Kidney (tissue), 14 donors: ENCODE data around the gene ZNF200. TPM values are rescaled to one million over a fixed set of nuclear protein-coding genes. Genes with fewer than 3 reads are reported as not detected.

ENCODE experiments used
- DNase-seq, 5 donors: peaks; one replicate each; pipeline ENCODE4 v3.0.0-alpha.2; 2013 to 2020
- FAIRE-seq: peaks from 2 replicates; lab custom pipeline; 2012; peaks lifted over from hg19 to GRCh38; lab: Jason Lieb, UNC
- H3K27ac ChIP-seq, 2 donors: one replicate each; pipeline ENCODE4 v1.7.0; 2013; ENCODE audit warnings: low read depth in 2 of 2, low read length in 2 of 2, inconsistent platforms in 1 of 2
- H3K27me3 ChIP-seq: one replicate; pipeline ENCODE4 v1.7.1; 2013; ENCODE audit warnings: low read length, inconsistent platforms; ENCODE audit not compliant: control insufficient read depth, insufficient read depth
- H3K36me3 ChIP-seq, 3 donors: one replicate each; pipeline versions ENCODE4 v1.7.0 to v1.7.1; 2013; ENCODE audit warnings: low read length in 3 of 3, control low read depth in 1 of 3, inconsistent platforms in 1 of 3; ENCODE audit not compliant: insufficient read depth in 3 of 3, control insufficient read depth in 2 of 3
- H3K4me1 ChIP-seq, 3 donors: one replicate each; pipeline versions ENCODE4 v1.7.0 to v1.7.1; 2013; ENCODE audit warnings: low read length in 3 of 3, inconsistent platforms in 1 of 3, low read depth in 1 of 3; ENCODE audit not compliant: control insufficient read depth in 2 of 3, insufficient read depth in 2 of 3
- H3K4me3 ChIP-seq, 3 donors: one replicate each; pipeline versions ENCODE4 v1.7.0 to v1.8.1; 2013; ENCODE audit warnings: low read length in 3 of 3, control low read depth in 1 of 3, inconsistent platforms in 1 of 3
- H3K9ac ChIP-seq, 3 donors: one replicate each; pipeline versions ENCODE4 v1.7.0 to v1.7.1; 2013; ENCODE audit warnings: low read length in 3 of 3, control low read depth in 1 of 3, inconsistent platforms in 1 of 3
- H3K9me3 ChIP-seq, 3 donors: one replicate each; pipeline versions ENCODE4 v1.7.0 to v1.7.1; 2013; ENCODE audit warnings: low read length in 3 of 3, control low read depth in 1 of 3, inconsistent platforms in 1 of 3; ENCODE audit not compliant: control insufficient read depth in 2 of 3, insufficient read depth in 1 of 3
- CTCF ChIP-seq: IDR thresholded peaks from 3 replicates; pipeline ENCODE4 v1.5.1; 2012; ENCODE audit warnings: mild to moderate bottlenecking, moderate library complexity, borderline replicate concordance; ENCODE audit not compliant: insufficient read depth; ENCODE audit errors: extremely low read depth
- intact Hi-C: fragments of 100-400 bp; cut with DNase I; formaldehyde crosslinking; loops from one replicate; pipeline ENCODE4 v1.11.1; 2022
- polyA plus RNA-seq: library from polyadenylated mRNA; stranded (reverse); fragments of 350-450 nt; fragmentation: Illumina TruSeq; extraction: RNeasy Lipid Tissue Mini Kit (QIAGEN cat#74804); gene quantifications from one replicate; pipeline ENCODE4 v1.2.3, GENCODE V29; 2014; ENCODE audit warnings: low read depth, low replicate concordance; ENCODE audit not compliant: insufficient read depth
- total RNA-seq: library from RNA; stranded (reverse); fragmentation: NEBNext Ultra II Directional; extraction: Animal tissue kit (Norgen Biotek cat#: 25700); gene quantifications from one replicate; pipeline ENCODE4 v1.2.1, GENCODE V29; 2021
- donor health status: control.
- donor health status: control.
- donor health status: control.
- donor health status: control.
- donor health status: control.
- donor health status: DM: yes; HTN: yes; CAD: no.
- donor health status: Normal renal cell carcinoma (clear cell type).

Gene ZNF200
- total and polyA plus RNA-seq, 2 donors from 2014 or later = 3.3 to 9.6 TPM

- Histone ChIP-seq H3K36me3 (no peaks in the 10 kb centered on the region), H3K27me3 (no peaks in the 10 kb centered on the region), H3K4me1 (peaks cover 0 to 4% (median 0%) of the 10 kb centered on the region in 3 donors), H3K9me3 (no peaks in the 10 kb centered on the region), H3K27ac (no peak overlapping the region), H3K4me3 (no peak overlapping the region), H3K9ac (no peak overlapping the region)
- DNase-seq (no peak), FAIRE-seq (no peak)
- intact Hi-C loops = no loop called here
- no peak for TF ChIP-seq CTCF
These were observed 33.3 kb upstream of the ZNF200 start for GRCh38 chr16:3268294-3268693.

DNA sequence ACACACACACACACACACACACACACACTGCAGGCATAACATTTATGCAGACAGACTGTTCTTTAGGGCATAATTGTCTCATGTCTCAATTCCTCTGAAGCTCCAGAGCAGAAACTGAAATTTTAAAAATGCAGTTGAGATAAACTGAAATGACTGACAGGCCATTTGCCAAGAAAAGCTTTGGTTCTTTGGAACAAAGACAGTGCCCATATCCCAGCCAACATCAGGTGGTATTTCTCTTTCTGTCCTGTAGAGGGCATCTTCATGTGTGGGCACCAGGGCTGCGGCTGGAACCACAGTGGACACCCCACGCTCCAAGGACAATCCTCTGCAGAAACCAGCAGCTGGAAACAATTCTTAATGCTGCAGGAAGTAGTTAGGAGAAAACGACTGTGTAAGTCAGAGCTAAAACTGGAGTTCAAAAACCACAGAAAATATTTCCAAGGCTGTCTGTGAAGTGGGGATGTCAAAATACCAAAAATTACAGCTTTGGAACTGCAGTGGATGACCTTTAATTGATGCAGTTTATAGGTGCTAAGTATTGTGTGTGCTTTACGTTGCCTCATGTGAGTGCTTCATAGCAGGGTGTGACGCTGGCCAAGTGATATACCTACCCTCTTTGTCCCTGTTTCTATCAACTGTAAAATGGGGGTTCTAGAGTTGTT is 32.0 kb upstream of the ZNF200 start:
- Histone ChIP-seq H3K9ac (no peak overlapping the region), H3K4me3 (no peak overlapping the region), H3K9me3 (no peaks in the 10 kb centered on the region), H3K27me3 (no peaks in the 10 kb centered on the region), H3K4me1 (peaks cover 0 to 4% (median 0%) of the 10 kb centered on the region in 3 donors), H3K27ac (no peak overlapping the region), H3K36me3 (no peaks in the 10 kb centered on the region)
- FAIRE-seq = no peak
- peak in 3 of 5 donors; percentile 17 to 53 (median 19) for DNase-seq
- TF ChIP-seq CTCF = peak; percentile 44
- intact Hi-C loops = no loop called here

- H3K4me1 ChIP-seq = peaks cover 0 to 4% (median 0%) of the 10 kb centered on the region in 3 donors
- peak overlapping the region; percentile 45 to 77 (median 60) for H3K9ac ChIP-seq
- no peaks in the 10 kb centered on the region for H3K36me3 ChIP-seq
- intact Hi-C loops = no loop called here
- H3K9me3 ChIP-seq = no peaks in the 10 kb centered on the region
- DNase-seq (peak; percentile 98 to 99 (median 99)), FAIRE-seq (peak; percentile 3)
- H3K27ac ChIP-seq = peak overlapping the region; percentile 87 to 90
- H3K4me3 ChIP-seq = peak overlapping the region; percentile 83 to 88 (median 87)
- no peak for TF ChIP-seq CTCF
- no peaks in the 10 kb centered on the region for H3K27me3 ChIP-seq
These were observed 29.4 kb upstream of the ZNF200 start for GRCh38 chr16:3264137-3265036.
